Body of pancreas (tissue), 4 donors: ENCODE measurements around the gene PER3. TPM values are rescaled to one million over a fixed set of nuclear protein-coding genes. Genes with fewer than 3 reads are reported as not detected.

Experiments used
- ATAC-seq: fragments of 150-250 bp; one replicate; pipeline ENCODE4 v1.9.1; 2016
- DNase-seq, 4 donors: peaks; one replicate each; pipeline ENCODE4 v3.0.0-alpha.2; 2019
- H3K27ac ChIP-seq, 4 donors: fragments of 200-600 bp; sonication (generic); 1 replicate in 3 of 4; 2 replicates in 1 of 4; pipeline versions ENCODE4 v1.5.1 to v1.6.1; 2016 to 2019; ENCODE audit warnings: mild to moderate bottlenecking in 1 of 4, mixed read lengths in 1 of 4, moderate library complexity in 1 of 4
- H3K27me3 ChIP-seq, 2 donors: fragments of 200-600 bp; sonication (generic); one replicate each; pipeline ENCODE4 v1.6.0; 2016; ENCODE audit warnings: mild to moderate bottlenecking in 1 of 2
- H3K36me3 ChIP-seq, 2 donors: fragments of 200-600 bp; sonication (generic); replicated peaks in 1 of 2; 2 replicates each; pipeline ENCODE4 v1.5.1; 2016; ENCODE audit warnings: low read depth in 2 of 2; ENCODE audit not compliant: insufficient read depth in 1 of 2
- H3K4me1 ChIP-seq: fragments of 200-600 bp; sonication (generic); one replicate; pipeline ENCODE4 v1.6.0; 2016
- H3K4me3 ChIP-seq, 2 donors: fragments of 200-600 bp; sonication (generic); 1 replicate in 1 of 2; 2 replicates in 1 of 2; pipeline ENCODE4 v1.5.1; 2016 to 2019
- H3K9me3 ChIP-seq, 3 donors: fragments of 200-600 bp; sonication (generic); 1 replicate in 2 of 3; 2 replicates in 1 of 3; pipeline ENCODE4 v1.5.1; 2016
- POLR2A ChIP-seq, 3 donors: fragments of 450-650 bp; IDR thresholded peaks; one replicate each; pipeline ENCODE4 v1.6.1; 2016; ENCODE audit warnings: antibody characterized with exemption in 3 of 3, mild to moderate bottlenecking in 2 of 3
- WGBS, 2 donors: methylation state at CpG; one replicate each; pipeline ENCODE4 v1.1.5; 2017; 5-methylcytosine and 5-hydroxymethylcytosine counted together
- intact Hi-C: fragments of 100-400 bp; cut with DNase I; formaldehyde crosslinking; loops from one replicate; pipeline ENCODE4 v1.15.1; 2023
- total RNA-seq, 2 donors: library from RNA; depleted of rRNA; stranded (reverse); fragments of >200 nt; gene quantifications; one replicate each; pipeline ENCODE4 v1.1.0, GENCODE V29; 2016
- TF ChIP-seq, protein P1 (sequence below), 7 experiments: fragments of 450-650 bp in 4 of 7; fragments of 200-600 bp in 3 of 7; sonication (generic) in 3 of 7; IDR thresholded peaks; one replicate each; pipeline ENCODE4 v1.5.1; 2016 to 2019; ENCODE audit warnings: antibody characterized with exemption in 7 of 7

PER3 gene
- total RNA-seq, 2 donors from 2014 or later, result 10.4 to 11.9 TPM

DNA sequence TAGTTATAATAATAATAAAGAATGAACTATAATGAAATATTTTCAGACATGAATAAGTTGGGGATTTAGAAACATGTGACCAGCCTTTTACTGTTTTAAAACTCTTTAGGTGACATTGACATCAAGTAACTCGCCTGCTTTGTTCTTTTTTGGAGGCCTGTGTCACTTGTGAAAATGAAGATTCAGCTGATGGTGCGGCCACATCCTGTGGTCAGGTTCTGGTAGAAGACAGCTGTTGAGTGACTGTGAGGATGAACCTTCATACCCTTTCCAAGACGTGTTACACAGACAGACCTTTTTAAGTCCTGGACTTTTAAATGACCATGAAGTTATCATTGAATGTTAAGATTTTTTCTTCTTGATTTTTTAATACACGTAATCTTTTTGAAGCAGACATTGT is 58.4 kb downstream of the PER3 start:
- WGBS, 2 donors, result 89 to 96% methylated on average over 4 of the region's 4 CpGs
- no peaks in the 10 kb centered on the region for H3K9me3 ChIP-seq
- ATAC-seq (no peak), DNase-seq (no peak)
- no peak for TF ChIP-seq POLR2A (IDR thresholded peaks at IDR 0.05)
- TF ChIP-seq, protein P1, sequence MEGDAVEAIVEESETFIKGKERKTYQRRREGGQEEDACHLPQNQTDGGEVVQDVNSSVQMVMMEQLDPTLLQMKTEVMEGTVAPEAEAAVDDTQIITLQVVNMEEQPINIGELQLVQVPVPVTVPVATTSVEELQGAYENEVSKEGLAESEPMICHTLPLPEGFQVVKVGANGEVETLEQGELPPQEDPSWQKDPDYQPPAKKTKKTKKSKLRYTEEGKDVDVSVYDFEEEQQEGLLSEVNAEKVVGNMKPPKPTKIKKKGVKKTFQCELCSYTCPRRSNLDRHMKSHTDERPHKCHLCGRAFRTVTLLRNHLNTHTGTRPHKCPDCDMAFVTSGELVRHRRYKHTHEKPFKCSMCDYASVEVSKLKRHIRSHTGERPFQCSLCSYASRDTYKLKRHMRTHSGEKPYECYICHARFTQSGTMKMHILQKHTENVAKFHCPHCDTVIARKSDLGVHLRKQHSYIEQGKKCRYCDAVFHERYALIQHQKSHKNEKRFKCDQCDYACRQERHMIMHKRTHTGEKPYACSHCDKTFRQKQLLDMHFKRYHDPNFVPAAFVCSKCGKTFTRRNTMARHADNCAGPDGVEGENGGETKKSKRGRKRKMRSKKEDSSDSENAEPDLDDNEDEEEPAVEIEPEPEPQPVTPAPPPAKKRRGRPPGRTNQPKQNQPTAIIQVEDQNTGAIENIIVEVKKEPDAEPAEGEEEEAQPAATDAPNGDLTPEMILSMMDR (IDR thresholded peaks at IDR 0.05), result no peak
- no peak overlapping the region for H3K4me3 ChIP-seq
- intact Hi-C loops, result no loop called here
- peaks cover 0 to 21% of the 10 kb centered on the region in 2 donors for H3K36me3 ChIP-seq
- H3K4me1 ChIP-seq, result no peaks in the 10 kb centered on the region
- no peak overlapping the region for H3K27ac ChIP-seq
- no peaks in the 10 kb centered on the region for H3K27me3 ChIP-seq

DNA sequence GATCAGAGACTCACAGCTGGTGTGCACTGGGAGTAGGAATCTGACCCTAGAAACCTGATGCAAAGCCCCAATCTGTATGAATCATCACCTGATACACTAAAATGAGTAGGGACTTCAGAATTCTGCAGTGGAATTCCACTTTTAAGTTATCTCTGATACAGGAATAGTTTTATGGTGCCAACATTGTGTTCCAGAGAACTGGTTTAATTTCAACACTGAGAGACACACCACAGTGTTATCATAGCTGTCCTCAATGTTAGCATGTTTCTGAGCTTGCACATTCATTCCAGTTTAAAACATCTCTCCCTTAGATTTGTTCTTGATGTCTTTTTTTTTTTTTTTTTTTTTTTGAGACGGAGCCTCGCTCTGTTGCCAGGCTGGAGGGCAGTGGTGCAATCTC is 61.7 kb downstream of the PER3 start:
- no peak for TF ChIP-seq POLR2A (IDR thresholded peaks at IDR 0.05)
- TF ChIP-seq, protein P1 (IDR thresholded peaks at IDR 0.05), result no peak
- H3K4me1 ChIP-seq, result no peaks in the 10 kb centered on the region
- H3K27me3 ChIP-seq, result no peaks in the 10 kb centered on the region
- H3K4me3 ChIP-seq, result no peak overlapping the region
- ATAC-seq, result no peak
- WGBS, 2 donors, result 100% methylated on average over 2 of the region's 2 CpGs
- no peaks in the 10 kb centered on the region for H3K9me3 ChIP-seq
- no peak overlapping the region for H3K27ac ChIP-seq
- peaks cover 0 to 6% of the 10 kb centered on the region in 2 donors for H3K36me3 ChIP-seq
- intact Hi-C loops, result no loop called here
- no peak for DNase-seq

DNA sequence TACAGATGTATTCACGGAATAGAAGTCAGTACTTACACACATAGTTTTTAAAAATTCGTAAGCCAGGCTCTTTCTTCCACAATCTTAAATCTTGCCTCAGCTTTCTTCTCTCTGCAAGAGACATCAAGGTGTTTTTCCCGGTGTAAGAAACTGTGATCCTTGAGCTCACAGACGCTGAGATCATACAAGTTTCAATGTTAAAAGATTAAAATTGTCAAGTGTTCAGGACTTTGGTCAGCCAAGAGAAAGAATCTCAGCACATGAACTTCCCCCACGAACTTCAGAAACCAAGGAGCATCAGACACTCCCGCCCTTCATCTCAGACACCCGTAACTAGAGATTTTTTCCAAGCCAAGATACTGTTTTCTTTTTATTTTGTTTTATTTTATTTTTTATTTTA is 62.6 kb downstream of the PER3 start:
- Histone ChIP-seq H3K36me3 (peaks cover 0 to 6% of the 10 kb centered on the region in 2 donors), H3K4me1 (no peaks in the 10 kb centered on the region), H3K27ac (no peak overlapping the region), H3K27me3 (no peaks in the 10 kb centered on the region), H3K9me3 (no peaks in the 10 kb centered on the region), H3K4me3 (no peak overlapping the region)
- TF ChIP-seq, protein P1 (IDR thresholded peaks at IDR 0.05), result no peak
- no peak for TF ChIP-seq POLR2A (IDR thresholded peaks at IDR 0.05)
- intact Hi-C loops, result no loop called here
- DNase-seq (no peak), ATAC-seq (no peak)
- 85 to 89% methylated on average over 7 of the region's 7 CpGs for WGBS, 2 donors

DNA sequence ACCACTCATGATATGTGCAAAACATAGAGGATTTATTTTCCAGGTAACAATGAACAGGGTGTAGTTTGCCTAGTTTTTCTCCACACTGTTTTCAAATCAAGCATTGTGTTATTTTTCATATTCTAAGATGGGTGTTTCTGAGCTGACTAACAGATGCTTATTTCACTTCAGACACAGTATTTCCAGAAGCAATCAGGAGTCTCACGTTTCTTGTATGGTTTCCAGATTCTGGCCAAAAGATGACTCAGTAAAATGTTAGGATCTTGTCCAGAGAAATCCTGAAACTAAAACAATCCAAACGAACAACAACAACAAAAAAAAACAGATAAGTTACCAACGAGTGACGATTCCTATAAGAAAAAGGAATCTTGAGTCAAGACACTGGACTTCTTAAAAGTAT is 63.5 kb downstream of the PER3 start:
- no peak overlapping the region for H3K27ac ChIP-seq
- DNase-seq, result no peak
- H3K36me3 ChIP-seq, result peaks cover 0 to 3% of the 10 kb centered on the region in 2 donors
- no peaks in the 10 kb centered on the region for H3K27me3 ChIP-seq
- ATAC-seq, result no peak
- WGBS, 2 donors, result 66 to 67% methylated on average over 4 of the region's 4 CpGs
- H3K9me3 ChIP-seq, result no peaks in the 10 kb centered on the region
- intact Hi-C loops, result no loop called here
- H3K4me3 ChIP-seq, result no peak overlapping the region
- H3K4me1 ChIP-seq, result no peaks in the 10 kb centered on the region
- TF ChIP-seq, protein P1 (IDR thresholded peaks at IDR 0.05), result no peak
- TF ChIP-seq POLR2A (IDR thresholded peaks at IDR 0.05), result no peak

DNA sequence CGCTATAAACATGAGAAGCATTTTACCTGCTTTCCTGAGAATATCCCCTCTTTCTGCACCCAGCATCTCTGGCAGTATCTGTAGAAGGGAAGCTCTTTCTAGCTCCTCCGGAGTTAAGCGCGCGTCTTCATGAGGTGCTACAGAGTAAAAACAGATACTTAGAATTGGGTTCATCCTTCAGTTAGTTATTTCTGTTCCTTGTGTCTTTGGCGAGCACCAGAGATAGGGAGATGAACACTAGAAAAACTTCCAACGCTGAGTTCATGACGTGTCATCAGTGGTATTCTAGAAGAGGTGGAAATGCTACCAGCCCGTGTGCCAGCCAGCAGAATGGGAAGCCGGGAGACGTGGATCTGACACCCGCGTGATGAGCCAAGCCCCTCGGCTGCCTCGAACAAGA is 66.7 kb downstream of the PER3 start:
- no peaks in the 10 kb centered on the region for H3K36me3 ChIP-seq
- ATAC-seq (no peak), DNase-seq (no peak)
- no peak for TF ChIP-seq POLR2A (IDR thresholded peaks at IDR 0.05)
- TF ChIP-seq, protein P1 (IDR thresholded peaks at IDR 0.05), result no peak
- H3K4me1 ChIP-seq, result no peaks in the 10 kb centered on the region
- no peaks in the 10 kb centered on the region for H3K27me3 ChIP-seq
- WGBS, 2 donors, result 87% methylated on average over 15 of the region's 15 CpGs
- intact Hi-C loops, result no loop called here
- H3K27ac ChIP-seq, result no peak overlapping the region
- H3K4me3 ChIP-seq, result no peak overlapping the region
- no peaks in the 10 kb centered on the region for H3K9me3 ChIP-seq
